Keratinocyte (primary cell): Measurements from ENCODE around the gene SLC7A1.

Experiments used
- EZH2 ChIP-seq: IDR thresholded peaks from one replicate; pipeline ENCODE4 v1.6.1; 2012; ENCODE audit warnings: inconsistent platforms, mild to moderate bottlenecking, low read length, moderate library complexity
- TF ChIP-seq, protein P1 (sequence below), 3 experiments: IDR thresholded peaks in 1 of 3; conservative IDR thresholded peaks in 1 of 3; optimal IDR thresholded peaks in 1 of 3; 2 replicates in 2 of 3; 3 replicates in 1 of 3; pipeline versions ENCODE3 to v1.5.1; 2011; ENCODE audit warnings: low read length in 3 of 3, mild to moderate bottlenecking in 3 of 3, moderate library complexity in 2 of 3, control low read depth in 1 of 3, inconsistent platforms in 1 of 3; ENCODE audit not compliant: insufficient read depth in 2 of 3; ENCODE audit errors: extremely low read depth in 1 of 3

DNA sequence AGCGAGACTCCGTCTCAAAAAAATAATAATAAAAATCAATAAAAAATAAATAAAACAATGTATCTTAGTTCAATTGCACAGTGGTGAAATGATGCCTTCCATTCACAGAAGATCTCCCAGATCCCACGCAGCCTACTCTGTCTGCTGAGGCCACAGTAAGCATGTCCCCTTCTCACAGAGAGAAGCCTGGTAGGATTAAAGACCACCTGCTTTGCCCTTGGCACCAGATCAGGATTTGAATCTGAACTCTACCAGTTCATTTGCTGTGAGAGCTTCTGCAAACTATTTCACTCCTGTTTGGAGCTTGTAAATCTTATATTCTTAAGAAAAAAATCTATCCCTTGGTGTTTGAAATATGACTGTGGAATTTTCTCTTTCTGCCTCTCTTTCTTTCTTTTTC, 2.2 kb upstream of the SLC7A1 start:
- TF ChIP-seq, protein P1, sequence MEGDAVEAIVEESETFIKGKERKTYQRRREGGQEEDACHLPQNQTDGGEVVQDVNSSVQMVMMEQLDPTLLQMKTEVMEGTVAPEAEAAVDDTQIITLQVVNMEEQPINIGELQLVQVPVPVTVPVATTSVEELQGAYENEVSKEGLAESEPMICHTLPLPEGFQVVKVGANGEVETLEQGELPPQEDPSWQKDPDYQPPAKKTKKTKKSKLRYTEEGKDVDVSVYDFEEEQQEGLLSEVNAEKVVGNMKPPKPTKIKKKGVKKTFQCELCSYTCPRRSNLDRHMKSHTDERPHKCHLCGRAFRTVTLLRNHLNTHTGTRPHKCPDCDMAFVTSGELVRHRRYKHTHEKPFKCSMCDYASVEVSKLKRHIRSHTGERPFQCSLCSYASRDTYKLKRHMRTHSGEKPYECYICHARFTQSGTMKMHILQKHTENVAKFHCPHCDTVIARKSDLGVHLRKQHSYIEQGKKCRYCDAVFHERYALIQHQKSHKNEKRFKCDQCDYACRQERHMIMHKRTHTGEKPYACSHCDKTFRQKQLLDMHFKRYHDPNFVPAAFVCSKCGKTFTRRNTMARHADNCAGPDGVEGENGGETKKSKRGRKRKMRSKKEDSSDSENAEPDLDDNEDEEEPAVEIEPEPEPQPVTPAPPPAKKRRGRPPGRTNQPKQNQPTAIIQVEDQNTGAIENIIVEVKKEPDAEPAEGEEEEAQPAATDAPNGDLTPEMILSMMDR (optimal IDR thresholded peaks at IDR 0.05 in 1 of 3, IDR thresholded peaks at IDR 0.05 in 1 of 3, conservative IDR thresholded peaks at IDR 0.05 in 1 of 3; ENCODE audit: extremely low read depth in 1 of 3, insufficient read depth in 2 of 3, low read length in 3 of 3), result no peak
- no peak for TF ChIP-seq EZH2
